ENCODE measurements around the gene PRRX1. TPM values are rescaled to one million over a fixed set of nuclear protein-coding genes. Genes with fewer than 3 reads are reported as not detected.

Gene PRRX1
- total RNA-seq, 1 donor from 2014 or later: 1.5 TPM

DNA sequence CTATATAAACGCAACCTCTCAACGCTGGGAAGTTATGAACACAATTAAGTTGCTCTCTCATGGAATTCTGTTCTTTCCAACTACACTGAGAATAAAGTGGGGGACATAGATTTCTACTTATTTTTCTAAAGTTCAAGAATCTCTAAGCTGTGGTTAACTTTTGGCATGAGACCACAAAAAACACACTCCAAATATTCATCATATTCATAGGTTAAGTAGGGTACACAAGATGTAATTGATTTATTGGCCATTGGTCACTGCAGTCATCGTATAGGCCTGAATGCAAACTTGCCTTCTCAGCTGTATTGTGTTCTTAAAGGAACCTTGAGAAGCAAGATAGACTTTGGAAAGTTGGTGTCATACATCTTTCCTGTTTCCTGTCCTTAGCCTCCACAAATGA lies 40.3 kb downstream of the PRRX1 start:
- Mint-ChIP-seq H3K27ac (no peak overlapping the region), H3K27me3 (peaks cover 7% of the 10 kb centered on the region), H3K4me3 (ENCODE audit: low read depth) (no peak overlapping the region), H3K9me3 (ENCODE audit: low read depth) (no peaks in the 10 kb centered on the region), H3K4me1 (ENCODE audit: low read depth) (no peaks in the 10 kb centered on the region), H3K36me3 (ENCODE audit: insufficient read depth) (no peaks in the 10 kb centered on the region)
- DNase-seq (ENCODE audit: low spot score, unreplicated experiment): no peak
- TF ChIP-seq, protein P1, sequence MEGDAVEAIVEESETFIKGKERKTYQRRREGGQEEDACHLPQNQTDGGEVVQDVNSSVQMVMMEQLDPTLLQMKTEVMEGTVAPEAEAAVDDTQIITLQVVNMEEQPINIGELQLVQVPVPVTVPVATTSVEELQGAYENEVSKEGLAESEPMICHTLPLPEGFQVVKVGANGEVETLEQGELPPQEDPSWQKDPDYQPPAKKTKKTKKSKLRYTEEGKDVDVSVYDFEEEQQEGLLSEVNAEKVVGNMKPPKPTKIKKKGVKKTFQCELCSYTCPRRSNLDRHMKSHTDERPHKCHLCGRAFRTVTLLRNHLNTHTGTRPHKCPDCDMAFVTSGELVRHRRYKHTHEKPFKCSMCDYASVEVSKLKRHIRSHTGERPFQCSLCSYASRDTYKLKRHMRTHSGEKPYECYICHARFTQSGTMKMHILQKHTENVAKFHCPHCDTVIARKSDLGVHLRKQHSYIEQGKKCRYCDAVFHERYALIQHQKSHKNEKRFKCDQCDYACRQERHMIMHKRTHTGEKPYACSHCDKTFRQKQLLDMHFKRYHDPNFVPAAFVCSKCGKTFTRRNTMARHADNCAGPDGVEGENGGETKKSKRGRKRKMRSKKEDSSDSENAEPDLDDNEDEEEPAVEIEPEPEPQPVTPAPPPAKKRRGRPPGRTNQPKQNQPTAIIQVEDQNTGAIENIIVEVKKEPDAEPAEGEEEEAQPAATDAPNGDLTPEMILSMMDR (IDR thresholded peaks at IDR 0.05; ENCODE audit: unreplicated experiment): no peak

DNA sequence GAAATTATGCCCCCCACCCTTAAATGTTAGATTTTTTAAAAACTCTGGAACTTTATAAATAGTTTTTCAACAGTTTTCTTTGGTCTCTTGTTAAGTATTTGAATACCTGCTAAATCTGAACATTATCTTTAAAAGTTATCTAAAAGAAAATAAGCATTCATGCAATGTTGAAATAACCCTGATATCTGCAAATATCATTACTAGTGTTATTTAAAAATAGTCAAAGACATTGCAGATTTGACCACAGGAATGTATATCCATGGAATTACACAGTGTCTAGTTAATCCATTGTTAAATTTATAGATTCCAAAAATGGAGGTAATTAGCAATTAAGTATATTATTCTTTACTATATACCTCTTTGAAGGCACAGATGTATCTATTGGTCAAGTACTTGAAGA lies 42.0 kb downstream of the PRRX1 start:
- Mint-ChIP-seq H3K27me3 (peaks cover 3% of the 10 kb centered on the region), H3K4me3 (ENCODE audit: low read depth) (no peak overlapping the region), H3K27ac (no peak overlapping the region), H3K9me3 (ENCODE audit: low read depth) (no peaks in the 10 kb centered on the region), H3K4me1 (ENCODE audit: low read depth) (no peaks in the 10 kb centered on the region), H3K36me3 (ENCODE audit: insufficient read depth) (no peaks in the 10 kb centered on the region)
- DNase-seq (ENCODE audit: low spot score, unreplicated experiment): no peak
- TF ChIP-seq, protein P1 (IDR thresholded peaks at IDR 0.05; ENCODE audit: unreplicated experiment): no peak

DNA sequence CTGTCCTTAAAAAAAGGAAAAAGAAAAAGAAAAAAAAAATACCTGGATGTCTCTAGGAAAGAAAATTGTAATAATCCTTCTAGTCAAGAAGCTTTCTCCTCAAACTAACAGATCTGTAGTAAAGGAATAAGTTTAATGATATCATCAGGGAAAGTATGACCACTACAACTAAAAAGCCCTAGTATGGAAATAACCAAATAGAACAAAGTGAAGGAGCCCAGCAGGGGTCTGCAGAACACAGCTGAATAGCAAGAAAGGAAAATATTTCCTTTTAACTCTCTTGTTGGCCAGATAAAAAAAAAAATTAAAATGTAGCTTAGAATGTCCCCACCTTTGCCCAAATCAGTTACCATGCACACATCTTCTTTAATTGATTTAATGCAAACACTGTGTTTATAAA lies 43.2 kb downstream of the PRRX1 start:
- Mint-ChIP-seq H3K9me3 (ENCODE audit: low read depth) (no peaks in the 10 kb centered on the region), H3K4me3 (ENCODE audit: low read depth) (no peak overlapping the region), H3K27me3 (peaks cover 3% of the 10 kb centered on the region), H3K36me3 (ENCODE audit: insufficient read depth) (no peaks in the 10 kb centered on the region), H3K27ac (no peak overlapping the region), H3K4me1 (ENCODE audit: low read depth) (no peaks in the 10 kb centered on the region)
- TF ChIP-seq, protein P1 (IDR thresholded peaks at IDR 0.05; ENCODE audit: unreplicated experiment): no peak
- DNase-seq (ENCODE audit: low spot score, unreplicated experiment): no peak

DNA sequence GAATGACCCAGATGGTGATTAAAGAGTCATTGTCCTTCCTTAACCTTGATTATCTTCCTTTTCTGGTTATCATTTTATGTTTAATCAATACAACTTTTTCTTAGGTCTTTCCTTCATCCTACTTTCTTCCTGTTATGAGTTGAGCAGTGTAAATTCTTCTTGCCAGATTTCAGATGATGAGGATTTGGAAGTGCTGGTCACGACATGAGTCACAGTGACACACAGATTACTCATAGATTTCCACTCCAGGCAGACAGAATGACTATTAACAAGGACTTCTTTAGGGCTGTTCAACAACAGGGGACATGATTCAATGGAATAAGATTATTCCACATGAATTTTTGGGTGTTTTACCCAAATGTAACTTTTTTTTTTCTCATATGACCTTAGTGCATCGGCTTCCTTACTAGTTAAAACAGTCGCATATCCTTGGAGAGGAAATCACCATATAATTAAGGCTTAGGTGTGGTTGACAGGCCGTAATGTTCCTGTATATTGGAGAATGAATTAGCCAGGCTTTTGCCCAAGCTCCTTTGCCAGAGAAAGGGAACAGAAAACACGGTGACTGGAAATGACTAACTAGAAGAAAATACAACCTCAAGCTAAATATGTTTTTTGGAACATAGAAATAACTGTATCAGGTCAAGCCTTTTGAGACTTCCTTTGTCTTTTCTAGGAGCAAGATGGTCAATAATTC lies 44.2 kb downstream of the PRRX1 start:
- Mint-ChIP-seq H3K4me1 (ENCODE audit: low read depth) (no peaks in the 10 kb centered on the region), H3K4me3 (ENCODE audit: low read depth) (no peak overlapping the region), H3K27me3 (peaks cover 3% of the 10 kb centered on the region), H3K36me3 (ENCODE audit: insufficient read depth) (no peaks in the 10 kb centered on the region), H3K27ac (no peak overlapping the region), H3K9me3 (ENCODE audit: low read depth) (no peaks in the 10 kb centered on the region)
- TF ChIP-seq, protein P1 (IDR thresholded peaks at IDR 0.05; ENCODE audit: unreplicated experiment): no peak
- no peak for DNase-seq (ENCODE audit: low spot score, unreplicated experiment)

- H3K4me1 Mint-ChIP-seq (ENCODE audit: low read depth): no peaks in the 10 kb centered on the region
- H3K9me3 Mint-ChIP-seq (ENCODE audit: low read depth): no peaks in the 10 kb centered on the region
- no peaks in the 10 kb centered on the region for H3K36me3 Mint-ChIP-seq (ENCODE audit: insufficient read depth)
- H3K4me3 Mint-ChIP-seq (ENCODE audit: low read depth): no peak overlapping the region
- no peak for DNase-seq (ENCODE audit: low spot score, unreplicated experiment)
- H3K27me3 Mint-ChIP-seq: peaks cover 3% of the 10 kb centered on the region
- H3K27ac Mint-ChIP-seq: no peak overlapping the region
- TF ChIP-seq, protein P1 (IDR thresholded peaks at IDR 0.05; ENCODE audit: unreplicated experiment): no peak
Measured at GRCh38 chr1:170711682-170712081, 47.8 kb downstream of the PRRX1 start.
